ENCODE data around the gene USP26. TPM values are rescaled to one million over a fixed set of nuclear protein-coding genes. Genes with fewer than 3 reads are reported as not detected.

USP26 gene
- total RNA-seq, 1 experiment from 2014 or later = not detected

DNA sequence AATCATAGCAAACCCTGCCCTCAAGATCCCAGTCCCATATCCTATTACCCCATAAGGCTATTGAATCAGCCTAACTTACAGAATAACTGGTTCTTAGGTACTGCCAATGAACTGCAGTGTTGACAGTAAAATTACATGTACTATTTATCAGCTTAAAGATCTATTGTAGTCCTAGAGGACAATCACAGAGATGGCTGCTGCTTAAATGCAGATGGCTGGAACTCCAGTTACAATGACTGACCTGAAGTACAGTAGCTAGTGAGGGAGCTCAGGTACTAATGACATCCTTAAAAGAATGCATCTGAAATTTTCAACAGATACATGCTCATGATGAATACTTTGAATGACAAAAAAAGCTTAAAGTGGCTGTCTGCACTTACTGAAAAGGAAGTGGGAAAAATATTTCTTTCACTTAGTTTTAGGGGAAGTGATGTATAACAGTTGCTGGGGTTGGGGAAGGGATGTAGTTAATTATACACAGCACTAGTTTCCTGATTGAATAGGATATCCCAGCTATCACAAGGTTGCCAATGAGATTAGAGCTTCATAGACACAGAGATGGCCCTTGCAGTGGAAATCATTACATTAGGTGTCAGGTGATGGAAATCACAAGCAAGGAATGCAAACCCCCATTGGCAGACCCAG lies 42.0 kb downstream of the USP26 start:
- Histone ChIP-seq H3K27ac (ENCODE audit: low read length) (no peak overlapping the region), H3K36me3 (ENCODE audit: control insufficient read depth, insufficient read depth, low read length) (no peaks in the 10 kb centered on the region), H3K4me1 (ENCODE audit: control insufficient read depth, insufficient read depth, low read length) (no peaks in the 10 kb centered on the region), H3K4me3 (ENCODE audit: low read depth in 2 of 2, low read length in 2 of 2) (no peak overlapping the region), H3K27me3 (ENCODE audit: control insufficient read depth, insufficient read depth, low read length) (no peaks in the 10 kb centered on the region), H3K9me3 (ENCODE audit: control insufficient read depth, insufficient read depth, low read depth, low read length) (no peaks in the 10 kb centered on the region)
- ATAC-seq (no peak), DNase-seq (ENCODE audit: low read depth, low spot score) (no peak)
- TF ChIP-seq, protein P1, sequence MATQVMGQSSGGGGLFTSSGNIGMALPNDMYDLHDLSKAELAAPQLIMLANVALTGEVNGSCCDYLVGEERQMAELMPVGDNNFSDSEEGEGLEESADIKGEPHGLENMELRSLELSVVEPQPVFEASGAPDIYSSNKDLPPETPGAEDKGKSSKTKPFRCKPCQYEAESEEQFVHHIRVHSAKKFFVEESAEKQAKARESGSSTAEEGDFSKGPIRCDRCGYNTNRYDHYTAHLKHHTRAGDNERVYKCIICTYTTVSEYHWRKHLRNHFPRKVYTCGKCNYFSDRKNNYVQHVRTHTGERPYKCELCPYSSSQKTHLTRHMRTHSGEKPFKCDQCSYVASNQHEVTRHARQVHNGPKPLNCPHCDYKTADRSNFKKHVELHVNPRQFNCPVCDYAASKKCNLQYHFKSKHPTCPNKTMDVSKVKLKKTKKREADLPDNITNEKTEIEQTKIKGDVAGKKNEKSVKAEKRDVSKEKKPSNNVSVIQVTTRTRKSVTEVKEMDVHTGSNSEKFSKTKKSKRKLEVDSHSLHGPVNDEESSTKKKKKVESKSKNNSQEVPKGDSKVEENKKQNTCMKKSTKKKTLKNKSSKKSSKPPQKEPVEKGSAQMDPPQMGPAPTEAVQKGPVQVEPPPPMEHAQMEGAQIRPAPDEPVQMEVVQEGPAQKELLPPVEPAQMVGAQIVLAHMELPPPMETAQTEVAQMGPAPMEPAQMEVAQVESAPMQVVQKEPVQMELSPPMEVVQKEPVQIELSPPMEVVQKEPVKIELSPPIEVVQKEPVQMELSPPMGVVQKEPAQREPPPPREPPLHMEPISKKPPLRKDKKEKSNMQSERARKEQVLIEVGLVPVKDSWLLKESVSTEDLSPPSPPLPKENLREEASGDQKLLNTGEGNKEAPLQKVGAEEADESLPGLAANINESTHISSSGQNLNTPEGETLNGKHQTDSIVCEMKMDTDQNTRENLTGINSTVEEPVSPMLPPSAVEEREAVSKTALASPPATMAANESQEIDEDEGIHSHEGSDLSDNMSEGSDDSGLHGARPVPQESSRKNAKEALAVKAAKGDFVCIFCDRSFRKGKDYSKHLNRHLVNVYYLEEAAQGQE (IDR thresholded peaks at IDR 0.05; ENCODE audit: insufficient read depth in 1 of 2, low read depth in 2 of 2, low read length in 1 of 2) = no peak
- TF ChIP-seq TCF7L2 (IDR thresholded peaks at IDR 0.05; ENCODE audit: low read depth, low read length) (no peak), SIN3A (IDR thresholded peaks at IDR 0.05; ENCODE audit: borderline replicate concordance, insufficient read depth, low read depth, low read length) (no peak), POLR2AphosphoS5 (IDR thresholded peaks at IDR 0.05; ENCODE audit: low read depth, low read length) (no peak)
- TF ChIP-seq, protein P2, sequence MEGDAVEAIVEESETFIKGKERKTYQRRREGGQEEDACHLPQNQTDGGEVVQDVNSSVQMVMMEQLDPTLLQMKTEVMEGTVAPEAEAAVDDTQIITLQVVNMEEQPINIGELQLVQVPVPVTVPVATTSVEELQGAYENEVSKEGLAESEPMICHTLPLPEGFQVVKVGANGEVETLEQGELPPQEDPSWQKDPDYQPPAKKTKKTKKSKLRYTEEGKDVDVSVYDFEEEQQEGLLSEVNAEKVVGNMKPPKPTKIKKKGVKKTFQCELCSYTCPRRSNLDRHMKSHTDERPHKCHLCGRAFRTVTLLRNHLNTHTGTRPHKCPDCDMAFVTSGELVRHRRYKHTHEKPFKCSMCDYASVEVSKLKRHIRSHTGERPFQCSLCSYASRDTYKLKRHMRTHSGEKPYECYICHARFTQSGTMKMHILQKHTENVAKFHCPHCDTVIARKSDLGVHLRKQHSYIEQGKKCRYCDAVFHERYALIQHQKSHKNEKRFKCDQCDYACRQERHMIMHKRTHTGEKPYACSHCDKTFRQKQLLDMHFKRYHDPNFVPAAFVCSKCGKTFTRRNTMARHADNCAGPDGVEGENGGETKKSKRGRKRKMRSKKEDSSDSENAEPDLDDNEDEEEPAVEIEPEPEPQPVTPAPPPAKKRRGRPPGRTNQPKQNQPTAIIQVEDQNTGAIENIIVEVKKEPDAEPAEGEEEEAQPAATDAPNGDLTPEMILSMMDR (IDR thresholded peaks at IDR 0.05) = no peak
- no TSS peak for BruUV-seq (replicated peaks)
- ChIA-PET POLR2A (no interaction called here), CTCF (no interaction called here)
- in situ Hi-C loops (cut with HindIII; ENCODE audit: low pct_unique_long_range_greater_than_20kb, low sequenced_read_pairs) = no loop called here
- intact Hi-C loops (cut with micrococcal nuclease; ENCODE audit: unreplicated experiment) = no loop called here

DNA sequence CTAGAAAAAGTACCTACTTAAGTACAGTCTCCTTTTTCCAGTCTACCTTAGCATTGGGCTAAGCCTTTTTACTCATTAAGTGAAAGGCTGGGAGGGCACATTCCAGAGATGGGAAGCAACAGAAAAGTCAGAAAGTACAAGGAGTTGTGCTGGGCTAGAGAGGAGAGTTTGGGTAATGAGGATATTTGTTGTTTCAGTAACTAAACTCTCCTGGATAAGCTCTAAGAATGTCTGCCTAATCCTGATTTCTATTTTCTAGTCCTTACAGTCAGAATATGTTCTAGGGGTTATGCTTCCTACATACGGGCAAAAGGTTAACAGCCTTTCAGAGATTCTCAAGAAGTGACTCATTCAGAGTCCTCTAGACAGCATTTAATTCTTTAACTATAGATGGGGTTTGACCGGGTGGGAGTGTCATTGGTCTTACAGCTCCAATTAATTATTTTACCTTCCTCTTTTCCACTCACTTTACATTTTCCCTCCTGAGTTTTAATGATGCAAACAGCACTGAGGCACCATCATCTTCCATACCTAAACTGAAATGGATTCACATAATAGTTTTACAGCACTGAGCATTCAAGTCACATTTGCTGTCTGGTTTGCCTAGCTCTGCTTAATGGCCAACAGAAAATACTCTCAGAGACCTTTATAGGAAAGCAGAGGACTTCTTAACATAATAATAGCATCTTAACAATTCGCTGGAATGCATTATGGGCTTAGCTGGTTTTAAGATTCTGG lies 42.9 kb downstream of the USP26 start:
- ATAC-seq (no peak), DNase-seq (ENCODE audit: low read depth, low spot score) (no peak)
- Histone ChIP-seq H3K27ac (ENCODE audit: low read length) (no peak overlapping the region), H3K4me1 (ENCODE audit: control insufficient read depth, insufficient read depth, low read length) (no peaks in the 10 kb centered on the region), H3K4me3 (ENCODE audit: low read depth in 2 of 2, low read length in 2 of 2) (no peak overlapping the region), H3K36me3 (ENCODE audit: control insufficient read depth, insufficient read depth, low read length) (no peaks in the 10 kb centered on the region), H3K9me3 (ENCODE audit: control insufficient read depth, insufficient read depth, low read depth, low read length) (no peaks in the 10 kb centered on the region), H3K27me3 (ENCODE audit: control insufficient read depth, insufficient read depth, low read length) (no peaks in the 10 kb centered on the region)
- intact Hi-C loops (cut with micrococcal nuclease; ENCODE audit: unreplicated experiment) = no loop called here
- no peak for TF ChIP-seq POLR2AphosphoS5 (IDR thresholded peaks at IDR 0.05; ENCODE audit: low read depth, low read length)
- TF ChIP-seq, protein P2 (IDR thresholded peaks at IDR 0.05) = no peak
- TF ChIP-seq, protein P1 (IDR thresholded peaks at IDR 0.05; ENCODE audit: insufficient read depth in 1 of 2, low read depth in 2 of 2, low read length in 1 of 2) = no peak
- no peak for TF ChIP-seq SIN3A (IDR thresholded peaks at IDR 0.05; ENCODE audit: borderline replicate concordance, insufficient read depth, low read depth, low read length)
- CTCF ChIA-PET = no interaction called here
- in situ Hi-C loops (cut with HindIII; ENCODE audit: low pct_unique_long_range_greater_than_20kb, low sequenced_read_pairs) = no loop called here
- POLR2A ChIA-PET = no interaction called here
- no TSS peak for BruUV-seq (replicated peaks)
